Stomach (tissue), 4 donors: ENCODE results near the gene CIC.

Source experiments
- POLR2AphosphoS5 ChIP-seq, 3 donors: sonication (generic); formaldehyde crosslinking; IDR thresholded peaks; one replicate each; pipeline ENCODE4 v1.6.1; 2016; ENCODE audit warnings: antibody characterized with exemption in 3 of 3
- TF ChIP-seq, protein P1 (sequence below), 7 experiments: fragments of 450-650 bp in 4 of 7; fragments of 200-600 bp in 3 of 7; sonication (generic) in 3 of 7; IDR thresholded peaks; one replicate each; pipeline ENCODE4 v1.5.1; 2016 to 2019; ENCODE audit warnings: antibody characterized with exemption in 7 of 7, control low read depth in 2 of 7, mild to moderate bottlenecking in 1 of 7

DNA sequence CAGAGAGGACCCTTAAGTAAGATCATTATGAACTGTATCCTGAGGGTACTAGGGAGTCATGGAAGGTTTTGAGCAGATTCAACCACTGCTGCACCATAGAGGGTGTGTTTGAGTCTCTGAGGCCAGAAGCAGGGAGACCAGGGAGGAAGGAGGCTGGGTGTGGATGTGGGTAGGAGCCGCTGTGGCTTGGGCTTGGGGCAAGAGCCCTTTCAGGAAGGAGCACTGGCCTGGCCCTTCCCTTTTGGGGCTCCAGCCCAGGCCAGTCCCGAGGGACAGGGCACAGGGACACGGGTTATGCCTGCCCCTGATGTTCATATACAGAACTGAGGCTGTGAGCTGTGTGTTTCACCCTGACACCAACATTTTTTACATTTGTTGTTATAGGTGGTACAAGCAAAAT lies 7.2 kb downstream of the CIC start:
- TF ChIP-seq, protein P1, sequence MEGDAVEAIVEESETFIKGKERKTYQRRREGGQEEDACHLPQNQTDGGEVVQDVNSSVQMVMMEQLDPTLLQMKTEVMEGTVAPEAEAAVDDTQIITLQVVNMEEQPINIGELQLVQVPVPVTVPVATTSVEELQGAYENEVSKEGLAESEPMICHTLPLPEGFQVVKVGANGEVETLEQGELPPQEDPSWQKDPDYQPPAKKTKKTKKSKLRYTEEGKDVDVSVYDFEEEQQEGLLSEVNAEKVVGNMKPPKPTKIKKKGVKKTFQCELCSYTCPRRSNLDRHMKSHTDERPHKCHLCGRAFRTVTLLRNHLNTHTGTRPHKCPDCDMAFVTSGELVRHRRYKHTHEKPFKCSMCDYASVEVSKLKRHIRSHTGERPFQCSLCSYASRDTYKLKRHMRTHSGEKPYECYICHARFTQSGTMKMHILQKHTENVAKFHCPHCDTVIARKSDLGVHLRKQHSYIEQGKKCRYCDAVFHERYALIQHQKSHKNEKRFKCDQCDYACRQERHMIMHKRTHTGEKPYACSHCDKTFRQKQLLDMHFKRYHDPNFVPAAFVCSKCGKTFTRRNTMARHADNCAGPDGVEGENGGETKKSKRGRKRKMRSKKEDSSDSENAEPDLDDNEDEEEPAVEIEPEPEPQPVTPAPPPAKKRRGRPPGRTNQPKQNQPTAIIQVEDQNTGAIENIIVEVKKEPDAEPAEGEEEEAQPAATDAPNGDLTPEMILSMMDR (IDR thresholded peaks at IDR 0.05): no peak
- no peak for TF ChIP-seq POLR2AphosphoS5 (IDR thresholded peaks at IDR 0.05)
